Right hindlimb (tissue), 1 donor: ENCODE data around the gene BRPF3.

ENCODE experiments used
- DNase-seq: peaks from one replicate; pipeline ENCODE4 v3.0.0-alpha.2; 2018

Gene BRPF3

GRCh38 chr6:36272234-36272633 is 75.7 kb downstream of the BRPF3 start:
- DNase-seq, result no peak

GRCh38 chr6:36273067-36273466 is 76.5 kb downstream of the BRPF3 start:
- DNase-seq, result no peak

- DNase-seq, result no peak
Observed at GRCh38 chr6:36273802-36274514, 77.4 kb downstream of the BRPF3 start.

GRCh38 chr6:36276581-36277536 is 80.3 kb downstream of the BRPF3 start:
- DNase-seq, result no peak

- no peak for DNase-seq
Observed at GRCh38 chr6:36277946-36278470, 81.5 kb downstream of the BRPF3 start.

- no peak for DNase-seq
Observed at GRCh38 chr6:36280467-36280866, 83.9 kb downstream of the BRPF3 start.

DNA sequence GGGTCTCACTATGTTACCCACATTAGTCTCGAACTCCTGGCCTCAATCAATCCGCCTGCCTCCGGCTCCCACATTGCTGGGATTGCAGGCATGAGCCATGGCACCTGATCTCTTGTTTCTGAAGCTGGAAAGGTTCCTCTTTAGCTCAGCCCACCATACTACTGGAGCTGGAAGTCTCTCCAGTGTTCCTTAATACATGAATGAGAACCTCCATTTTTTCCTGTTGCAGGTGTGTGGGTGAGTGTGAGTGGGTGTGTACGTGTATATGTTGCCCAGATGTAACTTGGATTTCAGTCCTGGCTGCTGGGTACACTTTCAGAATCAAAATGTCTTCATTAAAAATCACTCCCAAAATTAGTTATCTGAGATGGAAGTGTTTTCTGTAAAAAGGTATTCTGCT is 84.4 kb downstream of the BRPF3 start:
- no peak for DNase-seq
